ENCODE data around the gene MGAT5.

The MGAT5 gene

GRCh38 chr2:134362152-134362668 is 108.3 kb downstream of the MGAT5 start:
- DNase-seq, result no peak

DNA sequence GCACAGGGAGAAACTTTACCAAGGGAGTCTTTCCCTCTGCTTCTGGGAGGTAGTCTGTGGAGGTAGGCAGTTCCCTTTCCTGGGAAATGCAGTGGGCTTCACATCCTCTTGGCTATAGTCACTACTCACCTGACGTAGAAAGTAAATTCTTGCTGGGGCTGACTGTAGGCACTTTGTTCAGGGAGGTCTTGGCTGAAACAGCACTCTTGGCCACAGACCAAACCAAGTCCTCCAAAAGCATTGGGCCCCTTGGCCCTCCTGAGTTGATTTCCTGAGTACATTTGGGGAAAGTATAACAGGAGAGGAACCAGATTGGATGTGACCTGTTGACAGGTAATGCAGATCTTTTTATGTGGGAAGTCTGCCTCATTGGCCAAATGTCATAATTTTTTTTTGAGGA is 108.9 kb downstream of the MGAT5 start:
- DNase-seq, result no peak

GRCh38 chr2:134365356-134365755 is 111.5 kb downstream of the MGAT5 start:
- no peak for DNase-seq

DNA sequence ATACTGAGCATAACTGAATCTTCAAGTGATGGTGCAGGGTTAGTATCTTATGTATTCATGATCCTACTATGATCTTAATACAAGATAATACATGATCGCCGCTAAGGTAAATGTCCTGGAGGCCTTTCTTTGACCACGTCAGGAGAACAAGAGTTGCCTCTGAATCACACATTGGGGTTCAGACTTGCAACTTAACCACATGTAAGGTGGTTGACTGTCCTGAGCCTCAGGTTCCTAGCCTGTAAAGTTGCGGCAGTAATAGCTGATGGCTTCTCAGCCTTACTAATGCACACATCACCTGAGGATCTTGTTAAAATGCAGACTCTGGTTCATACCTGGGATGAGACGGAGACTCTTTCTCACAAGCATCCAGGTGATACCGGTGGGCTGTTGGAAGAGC is 112.5 kb downstream of the MGAT5 start:
- DNase-seq, result no peak

GRCh38 chr2:134367213-134367612 is 113.3 kb downstream of the MGAT5 start:
- no peak for DNase-seq

DNA sequence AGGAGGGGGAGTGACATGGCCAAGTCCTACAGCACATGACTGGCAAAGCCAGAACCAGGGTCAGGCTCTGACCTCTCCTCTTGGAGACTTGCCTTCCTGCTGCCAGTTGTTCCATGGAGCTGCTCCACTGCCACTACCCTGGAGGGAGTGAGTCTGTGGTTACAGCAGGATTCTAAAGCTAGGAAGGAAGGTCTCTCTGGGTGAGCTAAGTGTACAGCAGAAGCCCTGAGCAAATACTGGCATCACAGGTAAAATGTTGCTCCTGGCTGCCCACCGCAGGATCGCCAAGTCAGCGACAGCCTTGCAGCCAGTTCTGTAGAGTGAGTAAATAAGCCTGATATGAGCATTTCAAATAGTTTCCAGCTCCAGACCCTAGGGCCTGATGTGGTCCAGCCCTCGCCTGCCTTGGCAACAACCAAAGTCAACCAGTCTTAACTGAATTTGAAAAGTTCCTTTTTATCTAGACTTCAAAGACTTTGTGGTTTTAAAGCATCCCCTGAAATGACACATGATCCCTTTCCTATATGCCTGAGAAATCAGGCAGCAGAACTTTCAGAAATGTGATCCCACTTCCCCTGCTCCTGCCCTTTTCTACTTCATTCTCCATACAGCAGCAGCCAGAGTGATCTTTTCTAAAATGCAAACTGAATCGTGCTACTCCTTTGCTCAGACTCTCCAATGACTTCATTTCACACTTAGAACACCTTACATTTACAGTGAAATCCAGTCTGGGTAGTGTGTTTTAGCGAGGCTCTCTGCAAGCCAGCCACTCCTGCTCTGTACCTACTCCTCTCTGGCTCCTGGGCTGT is 114.3 kb downstream of the MGAT5 start:
- DNase-seq, result no peak

DNA sequence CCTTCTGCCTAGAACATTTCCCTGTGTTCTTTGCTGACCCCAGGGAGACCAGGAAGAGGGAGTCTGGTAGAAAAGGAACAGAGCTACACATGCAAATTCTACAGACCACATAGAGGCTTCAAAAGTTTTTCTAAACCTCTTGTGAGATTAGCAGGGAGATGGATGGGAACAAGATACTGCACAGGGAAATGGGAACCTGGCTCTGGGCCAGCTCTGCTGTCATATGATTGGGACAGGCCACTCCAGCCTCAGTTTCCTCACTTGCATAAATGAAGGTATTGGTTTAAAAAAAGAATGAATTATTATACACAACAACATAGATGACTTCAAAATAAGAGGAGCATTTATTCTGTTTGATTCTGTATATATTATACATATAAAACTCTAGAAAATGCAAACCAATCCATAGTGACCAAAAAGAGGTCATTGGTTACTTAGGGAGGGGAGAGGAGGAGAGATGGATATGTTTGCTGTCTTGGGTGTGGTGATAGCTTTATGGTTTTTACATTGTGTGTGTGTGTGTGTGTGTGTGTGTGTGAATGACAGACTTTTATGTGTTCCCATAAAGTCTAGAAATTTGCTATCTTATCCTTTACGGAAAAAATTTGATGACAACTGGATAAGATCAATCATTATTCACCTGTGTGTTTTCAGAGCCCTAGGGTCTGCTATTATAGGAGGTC is 115.5 kb downstream of the MGAT5 start:
- peak in 1 of 58 donors; percentile 40 for DNase-seq

GRCh38 chr2:134370655-134371445 is 117.0 kb downstream of the MGAT5 start:
- DNase-seq, result no peak

- DNase-seq, result no peak
These were observed 118.3 kb downstream of the MGAT5 start for GRCh38 chr2:134372141-134372540.

- DNase-seq, result peak in 41 of 58 donors; percentile 5 to 66 (median 23)
These were observed 118.8 kb downstream of the MGAT5 start for GRCh38 chr2:134372611-134373131.

GRCh38 chr2:134375935-134376334 is 122.1 kb downstream of the MGAT5 start:
- DNase-seq, result peak in 34 of 58 donors; percentile 3 to 66 (median 31)

DNA sequence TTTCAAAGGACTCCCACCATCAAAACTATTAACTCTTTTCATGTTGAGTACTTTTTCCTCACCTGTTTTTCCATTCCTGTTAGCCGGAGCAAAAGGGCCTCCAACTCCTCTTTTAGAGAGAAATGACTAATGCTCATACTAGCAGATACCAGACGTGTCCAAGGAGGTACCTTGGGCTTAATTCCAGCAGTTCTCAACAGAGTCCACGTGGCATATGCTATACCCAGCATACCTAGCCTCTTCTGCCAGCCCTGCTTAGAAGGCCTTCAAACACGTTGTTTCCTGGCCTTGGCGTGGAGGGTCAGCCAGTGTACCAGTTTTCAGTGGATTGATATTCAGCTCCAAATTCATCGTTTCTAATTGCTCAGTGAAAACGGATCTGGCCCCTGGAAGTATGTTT is 123.9 kb downstream of the MGAT5 start:
- DNase-seq, result no peak

DNA sequence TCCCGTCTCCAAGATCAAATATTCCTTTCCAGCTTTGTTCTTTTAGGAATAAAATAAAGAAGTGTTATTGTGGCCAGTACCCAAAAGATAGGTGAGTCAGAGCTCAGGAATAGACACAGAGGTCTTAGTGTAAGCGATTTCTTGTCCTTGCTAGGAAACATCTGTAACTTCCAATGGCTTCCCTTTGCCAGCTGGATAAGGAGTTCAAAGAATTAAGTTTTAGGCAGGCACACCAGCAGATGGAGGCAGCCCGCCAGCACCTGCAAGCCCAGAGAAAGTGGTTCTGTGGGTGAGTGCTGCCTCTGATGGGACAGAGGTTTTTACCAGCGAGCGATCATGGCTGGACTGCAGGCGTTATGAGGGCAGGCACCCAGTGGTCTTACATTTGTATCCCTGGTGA is 125.4 kb downstream of the MGAT5 start:
- DNase-seq, result no peak

GRCh38 chr2:134379722-134380121 is 125.8 kb downstream of the MGAT5 start:
- no peak for DNase-seq

- DNase-seq, result no peak
These were observed 127.3 kb downstream of the MGAT5 start for GRCh38 chr2:134381141-134381540.

DNA sequence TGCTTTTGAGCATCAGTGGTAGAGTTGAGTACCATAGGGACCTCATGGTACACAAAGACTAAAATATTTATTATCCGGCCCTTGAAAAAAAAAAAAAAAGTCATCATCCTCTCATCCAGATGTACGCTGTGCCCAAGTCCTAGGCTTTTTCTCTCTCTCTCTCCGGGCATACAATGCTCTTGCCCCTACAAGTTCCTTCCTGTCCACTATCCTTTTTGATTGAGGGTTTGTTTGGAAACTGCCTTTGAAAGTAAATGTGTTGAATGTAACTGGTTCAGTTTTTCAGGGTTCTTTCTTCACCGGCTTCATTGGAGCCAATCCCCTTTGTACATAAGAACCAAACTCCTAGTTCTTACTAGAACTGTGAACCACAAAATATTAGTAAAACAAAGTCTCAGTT is 130.3 kb downstream of the MGAT5 start:
- DNase-seq, result no peak

DNA sequence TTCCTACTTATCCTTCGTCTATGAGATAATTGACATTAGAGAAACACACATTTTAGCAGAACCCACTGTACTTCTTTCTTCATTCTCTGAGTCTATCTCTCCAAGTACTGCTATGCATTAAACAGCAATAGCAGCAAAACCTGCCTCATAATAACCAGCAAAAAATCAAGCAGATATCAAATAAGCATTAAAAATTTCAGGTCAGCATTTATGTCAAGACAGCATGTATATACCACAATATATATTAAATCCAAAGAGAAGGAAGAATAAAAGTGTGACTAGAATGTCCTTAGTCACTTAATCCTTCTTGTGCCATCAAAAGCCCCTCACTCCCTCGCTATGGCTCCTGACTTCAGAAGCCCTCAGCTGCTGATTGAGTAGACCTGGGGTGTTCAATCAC is 131.3 kb downstream of the MGAT5 start:
- DNase-seq, result no peak

- no peak for DNase-seq
These were observed 132.4 kb downstream of the MGAT5 start for GRCh38 chr2:134386310-134386709.

GRCh38 chr2:134389381-134389780 is 135.5 kb downstream of the MGAT5 start:
- no peak for DNase-seq

DNA sequence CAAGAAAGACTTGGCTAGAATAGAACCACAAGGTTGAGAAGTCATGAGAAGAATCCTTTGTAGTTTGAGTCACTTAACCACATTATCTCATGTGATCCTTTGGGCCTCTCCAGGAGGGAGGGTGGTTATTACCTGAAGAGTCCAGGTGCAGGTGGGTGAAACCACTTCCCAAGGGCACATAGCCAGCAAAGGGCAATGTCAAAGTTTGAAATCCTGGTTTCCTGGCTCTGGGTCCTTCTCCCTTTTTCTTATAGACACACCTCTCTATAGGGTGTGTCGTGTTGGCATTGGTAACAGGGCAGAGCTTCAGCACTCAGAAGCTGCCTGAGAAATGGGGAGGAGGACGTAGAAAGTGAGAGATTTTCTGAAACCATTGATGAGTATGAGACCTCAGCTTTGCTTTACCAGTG is 137.9 kb downstream of the MGAT5 start:
- no peak for DNase-seq

- no peak for DNase-seq
These were observed 138.7 kb downstream of the MGAT5 start for GRCh38 chr2:134392442-134393074.
